ENCODE data around the gene MYLK. TPM values are rescaled to one million over a fixed set of nuclear protein-coding genes. Genes with fewer than 3 reads are reported as not detected.

Gene MYLK
- total RNA-seq, 1 donor from 2014 or later: 50.5 TPM

GRCh38 chr3:123870033-123870432 is 14.1 kb downstream of the MYLK start:
- TF ChIP-seq CTCF (IDR thresholded peaks at IDR 0.05; ENCODE audit: insufficient read depth, low read depth, low read length) (no peak), EZH2 (IDR thresholded peaks at IDR 0.05; ENCODE audit: insufficient read depth, low read length) (no peak)
- H3K4me1 Mint-ChIP-seq (ENCODE audit: low read depth, unreplicated experiment): peaks cover 13% of the 10 kb centered on the region
- no peak overlapping the region for H3K4me3 Mint-ChIP-seq (ENCODE audit: unreplicated experiment)
- Histone ChIP-seq H3K27ac (ENCODE audit: low read depth, low read length) (no peak overlapping the region), H3K27me3 (ENCODE audit: insufficient read depth, low read length) (no peaks in the 10 kb centered on the region), H3K4me2 (ENCODE audit: low read length) (peak overlapping the region; percentile 52), H3K9me3 (ENCODE audit: insufficient read depth, low read depth, low read length) (no peaks in the 10 kb centered on the region), H3K4me3 (ENCODE audit: insufficient read depth, low read depth, low read length) (no peak overlapping the region), H3K4me1 (ENCODE audit: insufficient read depth, low read length) (peaks cover 19% of the 10 kb centered on the region), H4K20me1 (ENCODE audit: insufficient read depth, low read length) (no peaks in the 10 kb centered on the region), H2AFZ (ENCODE audit: low read depth, low read length) (no peak overlapping the region), H3K79me2 (ENCODE audit: insufficient read depth, low read length) (peaks cover 96% of the 10 kb centered on the region), H3K36me3 (ENCODE audit: insufficient read depth, low read length) (peaks cover 4% of the 10 kb centered on the region), H3K9ac (ENCODE audit: low read length) (no peak overlapping the region)
- DNase-seq (ENCODE audit: low read depth): peak; percentile 47
- no peak for FAIRE-seq
- peaks cover 2% of the 10 kb centered on the region for H3K27me3 Mint-ChIP-seq (ENCODE audit: low read depth, unreplicated experiment)
- no peak overlapping the region for H3K27ac Mint-ChIP-seq (ENCODE audit: unreplicated experiment)
- peaks cover 28% of the 10 kb centered on the region for H3K36me3 Mint-ChIP-seq (ENCODE audit: low read depth, unreplicated experiment)
- peaks cover 3% of the 10 kb centered on the region for H3K9me3 Mint-ChIP-seq (ENCODE audit: unreplicated experiment)

- peaks cover 19% of the 10 kb centered on the region for H3K4me1 ChIP-seq (ENCODE audit: insufficient read depth, low read length)
- Mint-ChIP-seq H3K36me3 (ENCODE audit: low read depth, unreplicated experiment) (peaks cover 27% of the 10 kb centered on the region), H3K27me3 (ENCODE audit: low read depth, unreplicated experiment) (peaks cover 2% of the 10 kb centered on the region), H3K4me3 (ENCODE audit: unreplicated experiment) (no peak overlapping the region), H3K27ac (ENCODE audit: unreplicated experiment) (no peak overlapping the region), H3K9me3 (ENCODE audit: unreplicated experiment) (peaks cover 3% of the 10 kb centered on the region), H3K4me1 (ENCODE audit: low read depth, unreplicated experiment) (peaks cover 15% of the 10 kb centered on the region)
- no peaks in the 10 kb centered on the region for H4K20me1 ChIP-seq (ENCODE audit: insufficient read depth, low read length)
- peaks cover 2% of the 10 kb centered on the region for H3K36me3 ChIP-seq (ENCODE audit: insufficient read depth, low read length)
- FAIRE-seq: no peak
- H3K79me2 ChIP-seq (ENCODE audit: insufficient read depth, low read length): peaks cover 96% of the 10 kb centered on the region
- TF ChIP-seq EZH2 (IDR thresholded peaks at IDR 0.05; ENCODE audit: insufficient read depth, low read length) (no peak), CTCF (IDR thresholded peaks at IDR 0.05; ENCODE audit: insufficient read depth, low read depth, low read length) (no peak)
- no peak overlapping the region for H3K4me3 ChIP-seq (ENCODE audit: insufficient read depth, low read depth, low read length)
- H3K27ac ChIP-seq (ENCODE audit: low read depth, low read length): no peak overlapping the region
- H3K9me3 ChIP-seq (ENCODE audit: insufficient read depth, low read depth, low read length): no peaks in the 10 kb centered on the region
- DNase-seq (ENCODE audit: low read depth): no peak
- H3K9ac ChIP-seq (ENCODE audit: low read length): no peak overlapping the region
- H2AFZ ChIP-seq (ENCODE audit: low read depth, low read length): no peak overlapping the region
- H3K27me3 ChIP-seq (ENCODE audit: insufficient read depth, low read length): no peaks in the 10 kb centered on the region
- no peak overlapping the region for H3K4me2 ChIP-seq (ENCODE audit: low read length)
Observed at GRCh38 chr3:123869165-123869564, 15.0 kb downstream of the MYLK start.

GRCh38 chr3:123864706-123865105 is 19.4 kb downstream of the MYLK start:
- no peak overlapping the region for H3K4me3 ChIP-seq (ENCODE audit: insufficient read depth, low read depth, low read length)
- no peak for DNase-seq (ENCODE audit: low read depth)
- H3K4me1 Mint-ChIP-seq (ENCODE audit: low read depth, unreplicated experiment): peaks cover 12% of the 10 kb centered on the region
- H2AFZ ChIP-seq (ENCODE audit: low read depth, low read length): no peak overlapping the region
- no peak overlapping the region for H3K27ac ChIP-seq (ENCODE audit: low read depth, low read length)
- H3K4me3 Mint-ChIP-seq (ENCODE audit: unreplicated experiment): no peak overlapping the region
- H3K9me3 Mint-ChIP-seq (ENCODE audit: unreplicated experiment): no peaks in the 10 kb centered on the region
- peaks cover 2% of the 10 kb centered on the region for H3K27me3 Mint-ChIP-seq (ENCODE audit: low read depth, unreplicated experiment)
- TF ChIP-seq CTCF (IDR thresholded peaks at IDR 0.05; ENCODE audit: insufficient read depth, low read depth, low read length) (no peak), EZH2 (IDR thresholded peaks at IDR 0.05; ENCODE audit: insufficient read depth, low read length) (no peak)
- peaks cover 83% of the 10 kb centered on the region for H3K79me2 ChIP-seq (ENCODE audit: insufficient read depth, low read length)
- H3K4me1 ChIP-seq (ENCODE audit: insufficient read depth, low read length): no peaks in the 10 kb centered on the region
- H3K36me3 Mint-ChIP-seq (ENCODE audit: low read depth, unreplicated experiment): peaks cover 21% of the 10 kb centered on the region
- H3K27ac Mint-ChIP-seq (ENCODE audit: unreplicated experiment): no peak overlapping the region
- H3K9me3 ChIP-seq (ENCODE audit: insufficient read depth, low read depth, low read length): no peaks in the 10 kb centered on the region
- H3K36me3 ChIP-seq (ENCODE audit: insufficient read depth, low read length): peaks cover 2% of the 10 kb centered on the region
- no peak overlapping the region for H3K4me2 ChIP-seq (ENCODE audit: low read length)
- H3K9ac ChIP-seq (ENCODE audit: low read length): no peak overlapping the region
- no peaks in the 10 kb centered on the region for H3K27me3 ChIP-seq (ENCODE audit: insufficient read depth, low read length)
- peaks cover 5% of the 10 kb centered on the region for H4K20me1 ChIP-seq (ENCODE audit: insufficient read depth, low read length)
- FAIRE-seq: no peak

Measured in astrocyte (in vitro differentiated cells and primary cell).